Sigmoid colon (tissue), 7 donors: ENCODE data around the gene HSPB9. TPM values are rescaled to one million over a fixed set of nuclear protein-coding genes. Genes with fewer than 3 reads are reported as not detected.
A peak's percentile ranks its signal among the peaks of the same experiment; 100 is the strongest.

Source experiments
- DNase-seq: peaks from one replicate; pipeline ENCODE4 v3.0.0-alpha.2; 2019
- H3K27ac ChIP-seq, 4 donors: fragments of 200-600 bp; sonication (generic); one replicate each; pipeline ENCODE4 v1.5.1; 2016 to 2019; ENCODE audit warnings: mild to moderate bottlenecking in 1 of 4
- H3K27me3 ChIP-seq, 3 donors: fragments of 200-600 bp; sonication (generic); one replicate each; pipeline ENCODE4 v1.5.1; 2019; ENCODE audit warnings: mild to moderate bottlenecking in 1 of 3
- H3K36me3 ChIP-seq, 4 donors: fragments of 200-600 bp; sonication (generic); one replicate each; pipeline ENCODE4 v1.5.1; 2016 to 2019
- H3K4me1 ChIP-seq, 4 donors: fragments of 200-600 bp; sonication (generic); one replicate each; pipeline ENCODE4 v1.5.1; 2017 to 2019
- H3K4me3 ChIP-seq, 4 donors: fragments of 200-600 bp; sonication (generic); one replicate each; pipeline ENCODE4 v1.5.1; 2017 to 2019; ENCODE audit warnings: mild to moderate bottlenecking in 2 of 4, moderate library complexity in 1 of 4
- H3K9me3 ChIP-seq, 4 donors: fragments of 200-600 bp in 3 of 4; sonication (generic) in 3 of 4; one replicate each; pipeline versions ENCODE4 v1.5.1 to v1.6.1; 2013 to 2019
- EP300 ChIP-seq, 4 donors: sonication (generic); formaldehyde crosslinking; IDR thresholded peaks; one replicate each; pipeline ENCODE4 v1.6.1; 2017; ENCODE audit warnings: antibody characterized with exemption in 4 of 4
- POLR2A ChIP-seq, 2 donors: fragments of 450-650 bp; IDR thresholded peaks; one replicate each; pipeline ENCODE4 v1.6.1; 2016; ENCODE audit warnings: antibody characterized with exemption in 2 of 2, mild to moderate bottlenecking in 2 of 2, moderate library complexity in 2 of 2
- POLR2AphosphoS5 ChIP-seq, 4 donors: sonication (generic); formaldehyde crosslinking; IDR thresholded peaks; one replicate each; pipeline ENCODE4 v1.6.1; 2017; ENCODE audit warnings: antibody characterized with exemption in 4 of 4
- WGBS, 2 donors: extraction: QIAGEN DNeasy Blood & Tissue Kit; methylation state at CpG; one replicate each; pipeline ENCODE4 v1.1.7; 2013; 5-methylcytosine and 5-hydroxymethylcytosine counted together
- intact Hi-C: fragments of 100-400 bp; cut with DNase I; formaldehyde crosslinking; loops from one replicate; pipeline ENCODE4 v1.15.1; 2023
- polyA plus RNA-seq, 3 donors: library from polyadenylated mRNA; stranded (reverse); fragments of 200-250 nt; gene quantifications; one replicate each; pipeline ENCODE4 v1.2.3, GENCODE V29; 2013
- total RNA-seq, 4 donors: library from RNA; depleted of rRNA; stranded (reverse); fragments of >200 nt; gene quantifications; one replicate each; pipeline ENCODE4 v1.1.0, GENCODE V29; 2016
- TF ChIP-seq, protein P1 (sequence below), 4 experiments: fragments of 450-650 bp in 3 of 4; fragments of 200-600 bp in 1 of 4; IDR thresholded peaks; one replicate each; pipeline ENCODE4 v1.5.1; 2016 to 2019; ENCODE audit warnings: antibody characterized with exemption in 4 of 4, mild to moderate bottlenecking in 3 of 4, moderate library complexity in 2 of 4
- donor health status: healthy with polysubstance abuse.
- donor health status: Bipolar disorder and iron deficiency.
- donor health status: healthy.

HSPB9 gene
- total and polyA plus RNA-seq, 7 donors, result 0.10 to 0.83 (median 0.38) TPM; not detected in 3

DNA sequence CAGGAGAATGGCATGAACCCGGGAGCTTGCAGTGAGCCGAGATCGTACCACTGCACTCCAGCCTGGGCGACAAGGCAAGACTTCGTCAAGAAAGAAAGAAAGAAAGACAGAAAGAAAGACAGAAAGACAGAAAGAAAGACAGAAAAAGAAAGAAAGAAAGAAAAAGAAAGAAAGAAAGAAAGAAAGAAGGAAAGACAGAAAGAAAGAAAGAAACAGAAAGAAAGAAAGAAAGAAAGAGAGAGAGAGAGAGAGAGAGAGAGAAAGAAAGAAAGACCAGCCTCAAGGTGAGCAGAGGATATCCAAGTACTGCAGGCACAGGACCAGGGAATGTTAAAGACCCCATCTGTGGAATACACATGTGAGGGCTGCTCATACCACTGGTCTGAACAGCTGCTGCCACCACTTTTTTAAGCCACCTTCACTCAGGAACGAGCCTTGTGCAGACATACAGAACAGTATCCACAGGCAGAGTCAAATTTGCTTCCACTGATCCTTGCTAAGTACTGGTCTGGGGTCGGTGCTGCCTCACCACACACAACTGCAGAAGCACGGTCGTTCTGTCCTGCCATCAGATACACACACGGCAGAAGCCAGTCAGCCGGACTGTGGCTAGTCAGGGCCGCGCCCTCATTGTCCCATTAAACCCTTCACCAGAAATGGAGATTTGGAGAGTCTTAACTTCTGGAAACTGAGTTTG, 24.5 kb downstream of the HSPB9 start:
- WGBS, 2 donors, result 85 to 92% methylated on average over 13 of the region's 13 CpGs
- intact Hi-C loops, result no loop called here
- Histone ChIP-seq H3K27me3 (no peaks in the 10 kb centered on the region), H3K36me3 (peaks cover 0 to 52% (median 1%) of the 10 kb centered on the region in 4 donors), H3K4me1 (peaks cover 0 to 22% (median 21%) of the 10 kb centered on the region in 4 donors), H3K4me3 (no peak overlapping the region), H3K9me3 (no peaks in the 10 kb centered on the region), H3K27ac (no peak overlapping the region)
- no peak for DNase-seq
- TF ChIP-seq POLR2A (IDR thresholded peaks at IDR 0.05), result no peak
- TF ChIP-seq, protein P1, sequence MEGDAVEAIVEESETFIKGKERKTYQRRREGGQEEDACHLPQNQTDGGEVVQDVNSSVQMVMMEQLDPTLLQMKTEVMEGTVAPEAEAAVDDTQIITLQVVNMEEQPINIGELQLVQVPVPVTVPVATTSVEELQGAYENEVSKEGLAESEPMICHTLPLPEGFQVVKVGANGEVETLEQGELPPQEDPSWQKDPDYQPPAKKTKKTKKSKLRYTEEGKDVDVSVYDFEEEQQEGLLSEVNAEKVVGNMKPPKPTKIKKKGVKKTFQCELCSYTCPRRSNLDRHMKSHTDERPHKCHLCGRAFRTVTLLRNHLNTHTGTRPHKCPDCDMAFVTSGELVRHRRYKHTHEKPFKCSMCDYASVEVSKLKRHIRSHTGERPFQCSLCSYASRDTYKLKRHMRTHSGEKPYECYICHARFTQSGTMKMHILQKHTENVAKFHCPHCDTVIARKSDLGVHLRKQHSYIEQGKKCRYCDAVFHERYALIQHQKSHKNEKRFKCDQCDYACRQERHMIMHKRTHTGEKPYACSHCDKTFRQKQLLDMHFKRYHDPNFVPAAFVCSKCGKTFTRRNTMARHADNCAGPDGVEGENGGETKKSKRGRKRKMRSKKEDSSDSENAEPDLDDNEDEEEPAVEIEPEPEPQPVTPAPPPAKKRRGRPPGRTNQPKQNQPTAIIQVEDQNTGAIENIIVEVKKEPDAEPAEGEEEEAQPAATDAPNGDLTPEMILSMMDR (IDR thresholded peaks at IDR 0.05), result no peak
- no peak for TF ChIP-seq EP300 (IDR thresholded peaks at IDR 0.05)
- TF ChIP-seq POLR2AphosphoS5 (IDR thresholded peaks at IDR 0.05), result no peak

DNA sequence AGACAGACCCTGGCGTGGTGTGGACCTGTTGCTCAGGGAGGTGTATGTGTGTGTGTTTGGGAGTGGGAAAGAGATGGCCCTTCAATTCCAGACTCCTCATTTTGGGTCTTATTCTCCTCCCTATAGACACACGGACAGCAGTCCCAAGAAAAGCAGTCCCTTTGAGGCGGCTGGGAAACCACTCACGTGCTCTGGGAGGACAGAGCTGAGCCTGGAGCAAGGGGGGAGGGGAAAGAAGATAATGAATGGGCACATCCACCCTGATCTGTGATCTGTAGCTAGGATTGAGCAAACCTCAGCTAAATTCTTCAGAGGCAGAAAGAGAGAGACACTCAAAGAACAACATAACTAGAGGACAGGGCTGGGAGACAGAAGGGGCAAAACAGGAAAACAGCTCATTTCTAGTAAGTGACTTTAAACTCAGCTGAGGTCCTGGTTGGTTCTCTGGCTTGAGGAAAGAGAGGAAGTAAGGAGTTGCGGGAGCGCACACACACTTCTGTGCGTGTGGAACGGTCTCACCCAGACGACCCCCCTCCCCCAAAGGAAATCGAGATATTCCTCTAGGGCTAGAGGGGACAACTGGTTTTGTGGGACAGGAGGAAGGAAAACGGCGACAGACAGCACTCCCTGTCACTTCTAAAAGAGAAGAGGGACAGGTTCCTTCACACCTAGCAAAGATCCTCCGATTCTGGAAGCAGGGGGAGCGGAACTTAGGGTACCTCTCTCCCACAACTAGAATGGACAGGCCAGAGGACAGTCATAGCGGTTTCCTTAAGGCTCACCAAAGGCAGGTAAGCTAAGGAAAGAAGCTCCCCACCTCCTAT, 31.5 kb downstream of the HSPB9 start:
- intact Hi-C loops, result no loop called here
- peaks cover 0 to 13% (median 0%) of the 10 kb centered on the region in 4 donors for H3K36me3 ChIP-seq
- 4 to 10% methylated on average over 15 of the region's 15 CpGs for WGBS, 2 donors
- TF ChIP-seq POLR2AphosphoS5 (IDR thresholded peaks at IDR 0.05) (no peak), POLR2A (IDR thresholded peaks at IDR 0.05) (no peak), EP300 (IDR thresholded peaks at IDR 0.05) (no peak)
- TF ChIP-seq, protein P1 (IDR thresholded peaks at IDR 0.05), result no peak
- DNase-seq, result no peak
- H3K4me1 ChIP-seq, result peaks cover 0 to 41% (median 36%) of the 10 kb centered on the region in 4 donors
- H3K9me3 ChIP-seq, result no peaks in the 10 kb centered on the region
- peak overlapping the region; percentile 88 to 100 (median 96) for H3K4me3 ChIP-seq
- peak overlapping the region; percentile 82 to 89 (median 86) for H3K27ac ChIP-seq
- no peaks in the 10 kb centered on the region for H3K27me3 ChIP-seq

DNA sequence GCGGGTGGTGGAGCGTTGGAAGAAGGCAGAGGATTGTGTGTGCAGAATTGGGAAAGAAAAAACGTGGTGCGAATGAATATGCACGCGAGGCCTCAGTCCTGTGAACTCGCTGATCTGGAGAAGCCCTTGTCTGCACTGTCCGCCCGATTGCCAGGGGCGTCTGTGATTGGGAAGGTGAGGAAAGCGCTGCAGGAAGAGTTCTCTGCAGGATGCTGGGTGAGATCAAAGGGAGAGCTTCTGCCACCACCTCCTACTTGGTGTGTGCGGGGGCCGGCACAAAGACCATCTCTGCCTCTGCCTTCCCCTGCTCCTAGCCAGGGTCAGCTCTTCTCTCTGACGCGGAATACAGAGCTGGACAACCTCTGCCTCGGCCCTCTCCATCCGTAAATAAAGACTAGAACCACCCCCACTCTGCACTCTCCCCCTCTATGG, 33.0 kb downstream of the HSPB9 start:
- Histone ChIP-seq H3K4me1 (peaks cover 0 to 37% (median 33%) of the 10 kb centered on the region in 4 donors), H3K27me3 (no peaks in the 10 kb centered on the region), H3K4me3 (peak overlapping the region; percentile 88 to 100 (median 96)), H3K36me3 (peaks cover 0 to 11% (median 0%) of the 10 kb centered on the region in 4 donors), H3K9me3 (no peaks in the 10 kb centered on the region), H3K27ac (peak overlapping the region in 2 of 4 donors; percentile 65 to 82)
- 46 to 70% methylated on average over 17 of the region's 17 CpGs for WGBS, 2 donors
- DNase-seq, result no peak
- intact Hi-C loops, result loop anchor here (5.0 kb wide), 1 partner anchor 37 kb away; the partner anchor contains the start of gene GHDC
- TF ChIP-seq, protein P1 (IDR thresholded peaks at IDR 0.05), result no peak
- TF ChIP-seq POLR2AphosphoS5 (IDR thresholded peaks at IDR 0.05), result no peak
- TF ChIP-seq EP300 (IDR thresholded peaks at IDR 0.05), result no peak
- no peak for TF ChIP-seq POLR2A (IDR thresholded peaks at IDR 0.05)

DNA sequence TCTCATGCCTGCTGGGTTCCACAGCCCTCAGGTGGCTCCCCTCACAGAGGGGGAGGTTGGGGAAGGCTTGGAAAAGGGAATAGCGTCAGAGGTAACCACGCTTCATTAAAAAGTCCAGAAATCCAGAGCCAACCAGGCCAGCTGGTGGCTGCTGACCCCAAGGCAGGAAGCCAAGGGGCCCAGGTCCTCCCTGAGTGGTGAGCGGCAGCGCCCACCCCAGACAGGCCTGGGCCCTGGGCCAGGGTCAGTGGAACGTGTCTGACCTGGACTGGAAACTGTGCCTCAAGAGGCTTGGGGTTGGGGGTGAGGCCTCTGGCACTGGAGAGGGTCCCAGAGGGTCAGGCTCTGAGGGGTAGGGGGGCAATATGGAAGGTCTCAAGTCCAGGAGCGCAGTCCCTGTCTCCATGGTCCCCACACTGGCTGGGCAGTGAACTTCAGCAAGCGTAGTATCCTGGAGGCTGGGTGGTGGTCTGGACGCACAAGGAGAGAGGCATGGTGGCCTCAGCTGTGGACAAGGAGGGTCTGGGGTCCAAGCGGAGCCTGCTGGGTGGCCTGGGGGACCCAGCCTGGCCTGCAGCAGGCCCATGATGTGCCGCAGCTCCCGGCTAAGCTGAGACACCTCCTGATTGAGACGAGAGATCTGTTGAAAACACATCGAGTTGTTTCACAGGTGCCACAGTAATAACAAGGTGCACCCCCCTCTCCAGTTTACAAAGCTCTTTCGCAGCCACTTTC, 37.4 kb downstream of the HSPB9 start:
- no peak for DNase-seq
- WGBS, 2 donors, result 82% methylated on average over 14 of the region's 14 CpGs
- Histone ChIP-seq H3K27me3 (no peaks in the 10 kb centered on the region), H3K36me3 (no peaks in the 10 kb centered on the region), H3K27ac (no peak overlapping the region), H3K4me1 (peaks cover 0 to 6% (median 5%) of the 10 kb centered on the region in 4 donors), H3K4me3 (no peak overlapping the region), H3K9me3 (no peaks in the 10 kb centered on the region)
- intact Hi-C loops, result loop anchor here (5.0 kb wide), 1 partner anchor 32 kb away; the partner anchor contains the start of gene GHDC
- TF ChIP-seq POLR2AphosphoS5 (IDR thresholded peaks at IDR 0.05) (no peak), EP300 (IDR thresholded peaks at IDR 0.05) (no peak), POLR2A (IDR thresholded peaks at IDR 0.05) (no peak)
- TF ChIP-seq, protein P1 (IDR thresholded peaks at IDR 0.05), result no peak
